HuH-7.5 (cell line): Measurements from ENCODE around the gene OR12D1.

Experiments used
- DNase-seq: peaks from one replicate; pipeline ENCODE4 v3.0.0; 2011; ENCODE audit warnings: low spot score

The OR12D1 gene

GRCh38 chr6:29465801-29466200, 51.1 kb downstream of the OR12D1 start:
- no peak for DNase-seq

- no peak for DNase-seq
Measured at GRCh38 chr6:29466241-29466640, 51.5 kb downstream of the OR12D1 start.
